GM19467 (cell line): ENCODE measurements around the gene SPDYE18.
"Not testable (repeated sequence)": the region's sequence is repeated elsewhere in the genome, so short reads cannot be mapped to it uniquely, and the experiment has no call there.

Experiments used
- ATAC-seq: cut with Tn5 transposase; IDR thresholded peaks from one replicate; pipeline ENCODE4 v1.9.1; 2021; ENCODE audit warnings: mild to moderate bottlenecking, moderate library complexity; ENCODE audit not compliant: unreplicated experiment

Gene SPDYE18

GRCh38 chr7:77006127-77007110 is 55.9 kb downstream of the SPDYE18 start:
- ATAC-seq = not testable (repeated sequence)

DNA sequence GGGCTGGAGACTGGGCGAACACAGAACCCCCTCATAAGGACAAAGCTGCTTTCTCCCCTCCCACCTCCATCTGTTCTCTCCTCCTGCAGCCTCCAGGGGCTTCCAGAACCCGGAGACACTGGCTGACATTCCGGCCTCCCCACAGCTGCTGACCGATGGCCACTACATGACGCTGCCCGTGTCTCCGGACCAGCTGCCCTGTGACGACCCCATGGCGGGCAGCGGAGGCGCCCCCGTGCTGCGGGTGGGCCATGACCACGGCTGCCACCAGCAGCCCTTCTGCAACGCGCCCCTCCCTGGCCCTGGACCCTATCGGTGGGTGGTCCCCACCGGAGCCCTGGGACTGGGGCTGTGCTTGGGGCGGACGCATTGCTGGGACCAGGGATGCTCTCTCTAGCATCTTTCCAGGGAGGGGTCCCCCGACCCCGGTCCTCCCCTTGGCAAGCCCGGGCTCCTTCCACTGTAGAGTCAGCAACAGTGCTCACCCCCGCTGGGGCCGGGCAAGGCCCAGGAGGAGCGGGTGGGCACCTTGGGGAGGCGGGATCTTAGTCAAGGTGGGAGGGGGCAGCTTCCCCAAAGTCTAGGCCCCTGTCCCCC is 56.8 kb downstream of the SPDYE18 start:
- ATAC-seq = not testable (repeated sequence)

DNA sequence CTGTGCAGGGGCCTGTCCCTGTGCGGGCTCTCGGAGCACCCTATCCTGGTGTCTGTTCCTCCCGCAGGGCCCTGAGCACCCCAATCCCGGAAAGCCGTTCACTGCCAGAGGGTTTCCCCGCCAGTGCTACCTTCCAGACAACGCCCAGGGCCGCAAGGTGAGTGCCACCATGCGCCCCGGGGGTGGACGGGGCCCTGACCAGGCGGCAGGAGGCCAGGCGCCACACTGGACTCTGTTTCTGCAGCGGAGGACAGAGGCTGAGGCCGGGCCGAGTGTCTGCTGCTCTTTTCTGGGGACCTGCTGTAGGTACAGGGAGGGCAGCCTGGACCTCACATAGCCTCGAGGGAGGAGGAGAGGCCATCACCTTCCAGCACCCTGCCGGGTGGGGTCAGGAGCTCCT is 58.2 kb downstream of the SPDYE18 start:
- not testable (repeated sequence) for ATAC-seq

DNA sequence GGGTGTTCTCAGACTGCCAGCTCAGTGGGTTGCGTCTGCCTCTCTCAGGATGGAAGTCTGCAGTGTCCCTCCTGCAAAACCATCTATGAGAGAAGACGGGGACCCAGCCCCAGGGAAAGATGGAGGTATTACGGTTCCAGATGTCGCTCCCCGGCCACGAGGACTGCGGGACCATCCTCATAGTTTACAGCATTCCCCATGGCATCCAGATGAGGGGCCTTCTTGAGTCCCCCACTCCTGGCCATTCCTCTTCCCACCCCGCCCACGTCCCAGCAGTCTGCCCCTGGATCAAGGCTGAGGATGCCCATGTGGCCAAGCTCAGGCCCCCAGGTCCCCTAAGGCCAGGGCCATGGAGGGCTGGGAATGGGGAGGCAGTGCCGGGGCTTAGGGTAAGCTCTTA is 59.1 kb downstream of the SPDYE18 start:
- ATAC-seq = not testable (repeated sequence)

- not testable (repeated sequence) for ATAC-seq
Observed at GRCh38 chr7:77002678-77003233, 59.6 kb downstream of the SPDYE18 start.

DNA sequence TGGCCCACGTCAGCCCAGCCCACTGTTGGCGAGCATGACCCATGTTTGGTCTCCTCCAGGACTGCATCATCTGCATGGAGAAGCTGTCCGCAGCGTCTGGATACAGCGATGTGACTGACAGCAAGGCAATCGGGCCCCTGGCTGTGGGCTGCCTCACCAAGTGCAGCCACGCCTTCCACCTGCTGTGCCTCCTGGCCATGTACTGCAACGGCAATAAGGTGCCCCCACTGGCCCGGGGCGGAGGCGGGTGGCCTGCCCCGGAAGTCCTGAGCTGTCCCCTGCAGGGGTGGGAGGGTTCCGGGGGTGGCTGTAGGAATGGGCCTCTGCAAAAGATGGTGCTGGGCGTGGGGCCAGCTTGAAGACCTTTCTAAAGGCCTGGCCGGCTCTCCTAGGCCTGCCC is 60.3 kb downstream of the SPDYE18 start:
- not testable (repeated sequence) for ATAC-seq
